ENCODE data around the gene CCDC196. TPM values are rescaled to one million over a fixed set of nuclear protein-coding genes. Genes with fewer than 3 reads are reported as not detected.

CCDC196 gene
- polyA plus RNA-seq, 1 donor (not counting 4 experiments of a cell fraction or from before 2014, with no cell fraction given) = not detected

DNA sequence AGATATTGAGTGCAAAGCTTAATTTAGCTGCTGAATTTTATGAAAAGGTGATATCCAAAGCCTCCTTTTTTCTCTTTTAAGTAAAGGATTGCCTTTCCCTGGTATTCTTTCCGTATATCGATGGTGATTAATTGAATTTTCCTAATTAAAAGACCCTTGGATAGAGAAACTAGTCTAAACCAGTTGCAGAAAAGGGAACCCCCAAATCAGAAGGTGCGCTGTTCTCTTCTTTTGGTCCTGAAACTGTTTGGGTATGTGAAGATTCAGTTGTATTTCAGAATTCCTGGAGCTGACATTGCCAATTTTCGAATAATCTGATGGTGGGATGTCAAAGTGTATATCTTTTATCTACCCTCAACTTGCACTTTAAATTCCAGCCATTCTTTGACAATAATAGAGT lies 23.7 kb downstream of the CCDC196 start:
- peaks cover 4% of the 10 kb centered on the region for H4K20me1 ChIP-seq (ENCODE audit: control insufficient read depth, extremely low read depth, insufficient read depth, low read length)
- no peak for DNase-seq (ENCODE audit: low read depth, low spot score)

DNA sequence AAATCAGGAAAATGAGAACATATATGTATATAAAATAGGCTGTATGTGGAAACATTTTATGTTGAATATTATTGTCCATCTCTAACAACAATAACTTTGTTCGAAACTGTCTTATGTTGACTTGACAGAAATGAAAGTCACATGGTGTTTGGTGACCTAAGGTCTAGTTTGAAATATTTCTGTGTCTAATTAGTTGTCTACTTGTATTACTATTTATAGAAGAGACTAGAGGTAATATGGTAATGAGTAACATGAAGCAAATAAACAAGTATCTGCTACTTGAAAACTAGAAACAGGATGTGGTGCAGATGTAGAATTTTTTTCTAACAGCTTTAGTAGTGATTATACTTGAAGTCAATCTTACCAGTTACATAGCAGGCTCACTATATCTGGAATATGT lies 25.7 kb downstream of the CCDC196 start:
- Histone ChIP-seq H3K4me3 (ENCODE audit: control insufficient read depth in 2 of 3, extremely low read depth in 1 of 3, insufficient read depth in 2 of 3, low read depth in 1 of 3, low read length in 3 of 3) (no peak overlapping the region), H3K36me3 (ENCODE audit: control insufficient read depth in 2 of 2, extremely low read depth in 1 of 2, insufficient read depth in 2 of 2, low read length in 2 of 2) (no peaks in the 10 kb centered on the region), H3K9me1 (ENCODE audit: control insufficient read depth, extremely low read depth, insufficient read depth, low read length) (no peaks in the 10 kb centered on the region), H3K27ac (ENCODE audit: control insufficient read depth, insufficient read depth, low read length) (no peak overlapping the region), H3K4me1 (ENCODE audit: control insufficient read depth, extremely low read depth, insufficient read depth, low read length) (peaks cover 5% of the 10 kb centered on the region), H3K79me2 (ENCODE audit: control insufficient read depth, insufficient read depth, low read length) (peaks cover 56% of the 10 kb centered on the region), H2AFZ (ENCODE audit: control insufficient read depth, low read length) (no peak overlapping the region), H3K27me3 (ENCODE audit: control insufficient read depth, extremely low read depth, insufficient read depth, low read length) (no peaks in the 10 kb centered on the region), H3K4me2 (ENCODE audit: control insufficient read depth, extremely low read depth, insufficient read depth, low read depth, low read length) (no peak overlapping the region), H4K20me1 (ENCODE audit: control insufficient read depth, extremely low read depth, insufficient read depth, low read length) (peaks cover 4% of the 10 kb centered on the region), H3K9me3 (ENCODE audit: control insufficient read depth, low read depth, low read length) (no peaks in the 10 kb centered on the region), H3K9ac (ENCODE audit: control insufficient read depth, extremely low read depth, insufficient read depth, low read length) (no peak overlapping the region)
- TF ChIP-seq, protein P1, sequence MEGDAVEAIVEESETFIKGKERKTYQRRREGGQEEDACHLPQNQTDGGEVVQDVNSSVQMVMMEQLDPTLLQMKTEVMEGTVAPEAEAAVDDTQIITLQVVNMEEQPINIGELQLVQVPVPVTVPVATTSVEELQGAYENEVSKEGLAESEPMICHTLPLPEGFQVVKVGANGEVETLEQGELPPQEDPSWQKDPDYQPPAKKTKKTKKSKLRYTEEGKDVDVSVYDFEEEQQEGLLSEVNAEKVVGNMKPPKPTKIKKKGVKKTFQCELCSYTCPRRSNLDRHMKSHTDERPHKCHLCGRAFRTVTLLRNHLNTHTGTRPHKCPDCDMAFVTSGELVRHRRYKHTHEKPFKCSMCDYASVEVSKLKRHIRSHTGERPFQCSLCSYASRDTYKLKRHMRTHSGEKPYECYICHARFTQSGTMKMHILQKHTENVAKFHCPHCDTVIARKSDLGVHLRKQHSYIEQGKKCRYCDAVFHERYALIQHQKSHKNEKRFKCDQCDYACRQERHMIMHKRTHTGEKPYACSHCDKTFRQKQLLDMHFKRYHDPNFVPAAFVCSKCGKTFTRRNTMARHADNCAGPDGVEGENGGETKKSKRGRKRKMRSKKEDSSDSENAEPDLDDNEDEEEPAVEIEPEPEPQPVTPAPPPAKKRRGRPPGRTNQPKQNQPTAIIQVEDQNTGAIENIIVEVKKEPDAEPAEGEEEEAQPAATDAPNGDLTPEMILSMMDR (optimal IDR thresholded peaks at IDR 0.05 in 1 of 3, IDR thresholded peaks at IDR 0.05 in 1 of 3, conservative IDR thresholded peaks at IDR 0.05 in 1 of 3; ENCODE audit: extremely low read depth in 1 of 3, insufficient read depth in 2 of 3, low read length in 3 of 3) = no peak
- no peak for TF ChIP-seq EZH2 (IDR thresholded peaks at IDR 0.05; ENCODE audit: low read length)
- dilution Hi-C loops (cut with MboI; ENCODE audit: extremely low pct_ligation_motif_present, low sequenced_read_pairs) = no loop called here
- FAIRE-seq = no peak
- DNase-seq (ENCODE audit: low read depth, low spot score) = no peak

More for the DNA sequence above, 23.7 kb downstream of the CCDC196 start:
- H3K36me3 ChIP-seq (ENCODE audit: control insufficient read depth in 2 of 2, extremely low read depth in 1 of 2, insufficient read depth in 2 of 2, low read length in 2 of 2) = no peaks in the 10 kb centered on the region
- peak overlapping the region; percentile 80 to 99 (median 88) for H3K4me3 ChIP-seq (ENCODE audit: control insufficient read depth in 2 of 3, extremely low read depth in 1 of 3, insufficient read depth in 2 of 3, low read depth in 1 of 3, low read length in 3 of 3)
- H3K9ac ChIP-seq (ENCODE audit: control insufficient read depth, extremely low read depth, insufficient read depth, low read length) = no peak overlapping the region
- H3K4me1 ChIP-seq (ENCODE audit: control insufficient read depth, extremely low read depth, insufficient read depth, low read length) = peaks cover 8% of the 10 kb centered on the region
- H3K9me1 ChIP-seq (ENCODE audit: control insufficient read depth, extremely low read depth, insufficient read depth, low read length) = no peaks in the 10 kb centered on the region
- no peak overlapping the region for H2AFZ ChIP-seq (ENCODE audit: control insufficient read depth, low read length)
- H3K9me3 ChIP-seq (ENCODE audit: control insufficient read depth, low read depth, low read length) = no peaks in the 10 kb centered on the region
- no peaks in the 10 kb centered on the region for H3K27me3 ChIP-seq (ENCODE audit: control insufficient read depth, extremely low read depth, insufficient read depth, low read length)
- no peak for FAIRE-seq
- H3K4me2 ChIP-seq (ENCODE audit: control insufficient read depth, extremely low read depth, insufficient read depth, low read depth, low read length) = peak overlapping the region; percentile 99
- H3K79me2 ChIP-seq (ENCODE audit: control insufficient read depth, insufficient read depth, low read length) = peaks cover 46% of the 10 kb centered on the region
- no peak overlapping the region for H3K27ac ChIP-seq (ENCODE audit: control insufficient read depth, insufficient read depth, low read length)
- no peak for TF ChIP-seq EZH2 (IDR thresholded peaks at IDR 0.05; ENCODE audit: low read length)
- TF ChIP-seq, protein P1 (optimal IDR thresholded peaks at IDR 0.05 in 1 of 3, IDR thresholded peaks at IDR 0.05 in 1 of 3, conservative IDR thresholded peaks at IDR 0.05 in 1 of 3; ENCODE audit: extremely low read depth in 1 of 3, insufficient read depth in 2 of 3, low read length in 3 of 3) = no peak
- dilution Hi-C loops (cut with MboI; ENCODE audit: extremely low pct_ligation_motif_present, low sequenced_read_pairs) = no loop called here

Measured in keratinocyte (primary cell).